Aorta (tissue), 5 donors: Measurements from ENCODE around the gene DHX58. TPM values are rescaled to one million over a fixed set of nuclear protein-coding genes. Genes with fewer than 3 reads are reported as not detected.
A peak's percentile ranks its signal among the peaks of the same experiment; 100 is the strongest.

Source experiments
- ATAC-seq: fragments of 200-7000 bp; cut with Tn5 transposase; one replicate; pipeline ENCODE4 v1.9.1; 2022; ENCODE audit warnings: moderate library complexity; ENCODE audit not compliant: low FRiP score
- DNase-seq, 2 donors: peaks; one replicate each; pipeline ENCODE4 v3.0.0-alpha.2; 2020
- H3K27ac ChIP-seq, 2 donors: one replicate each; pipeline ENCODE4 v1.5.1; 2013; ENCODE audit warnings: low read length in 2 of 2, mild to moderate bottlenecking in 2 of 2, moderate library complexity in 2 of 2, control low read depth in 1 of 2, inconsistent platforms in 1 of 2, low read depth in 1 of 2
- H3K27me3 ChIP-seq, 2 donors: one replicate each; pipeline ENCODE4 v1.6.1; 2013; ENCODE audit warnings: control low read depth in 1 of 2, low read length in 1 of 2, mild to moderate bottlenecking in 1 of 2, moderate library complexity in 1 of 2; ENCODE audit not compliant: insufficient read depth in 2 of 2, control insufficient read depth in 1 of 2
- H3K36me3 ChIP-seq, 2 donors: one replicate each; pipeline ENCODE4 v1.6.1; 2013; ENCODE audit warnings: control low read depth in 1 of 2, low read length in 1 of 2, mild to moderate bottlenecking in 1 of 2; ENCODE audit not compliant: insufficient read depth in 2 of 2, control insufficient read depth in 1 of 2
- H3K4me1 ChIP-seq, 2 donors: one replicate each; pipeline ENCODE4 v1.6.1; 2013; ENCODE audit warnings: low read length in 2 of 2, control low read depth in 1 of 2, mild to moderate bottlenecking in 1 of 2, moderate library complexity in 1 of 2; ENCODE audit not compliant: insufficient read depth in 2 of 2, control insufficient read depth in 1 of 2
- H3K4me3 ChIP-seq, 2 donors: one replicate each; pipeline ENCODE4 v1.5.1; 2013; ENCODE audit warnings: low read length in 2 of 2, control low read depth in 1 of 2, mild to moderate bottlenecking in 1 of 2
- H3K9me3 ChIP-seq: one replicate; pipeline ENCODE4 v1.6.1; 2013; ENCODE audit warnings: mild to moderate bottlenecking, low read length; ENCODE audit not compliant: control insufficient read depth
- WGBS, 2 donors: extraction: QIAGEN DNeasy Blood & Tissue Kit; methylation state at CpG; one replicate each; pipeline ENCODE4 v1.1.7; 2013; 5-methylcytosine and 5-hydroxymethylcytosine counted together
- intact Hi-C, 2 donors: fragments of 100-400 bp; cut with DNase I; formaldehyde crosslinking; loops; one replicate each; pipeline versions ENCODE4 v1.14.2 to v1.15.0; 2022
- polyA plus RNA-seq, 2 donors: library from polyadenylated mRNA; stranded (reverse); fragments of 200-250 nt; gene quantifications; one replicate each; pipeline ENCODE4 v1.2.3, GENCODE V29; 2013
- total RNA-seq, 2 donors: library from RNA; stranded (reverse); fragmentation: NEBNext Ultra II Directional; extraction: Animal tissue kit (Norgen Biotek cat#: 25700); gene quantifications; one replicate each; pipeline ENCODE4 v1.2.1, GENCODE V29; 2021
- donor health status: healthy with polysubstance abuse.
- donor health status: Bipolar disorder and iron deficiency.
- donor health status: DM: no; HTN: no; CAD: no.
- donor health status: DM: no; HTN: no; CAD: no.
- donor health status: DM: yes; HTN: yes; CAD: no.

DHX58 gene
- total and polyA plus RNA-seq, 4 donors = 3.6 to 45.5 (median 18.0) TPM

- Histone ChIP-seq H3K36me3 (no peaks in the 10 kb centered on the region), H3K4me1 (no peaks in the 10 kb centered on the region), H3K9me3 (no peaks in the 10 kb centered on the region), H3K27me3 (no peaks in the 10 kb centered on the region), H3K27ac (no peak overlapping the region), H3K4me3 (no peak overlapping the region)
- WGBS, 2 donors = 68 to 70% methylated on average over 7 of the region's 7 CpGs
- ATAC-seq (no peak), DNase-seq (no peak)
- intact Hi-C loops = no loop called here
These were observed 25.3 kb downstream of the DHX58 start for GRCh38 chr17:42087042-42087701.

GRCh38 chr17:42081516-42082129 lies 30.9 kb downstream of the DHX58 start:
- no peaks in the 10 kb centered on the region for H3K36me3 ChIP-seq
- WGBS, 2 donors = 87 to 92% methylated on average over 9 of the region's 9 CpGs
- DNase-seq = no peak
- H3K27me3 ChIP-seq = no peaks in the 10 kb centered on the region
- H3K27ac ChIP-seq = no peak overlapping the region
- intact Hi-C loops = no loop called here
- no peak for ATAC-seq
- H3K4me1 ChIP-seq = no peaks in the 10 kb centered on the region
- H3K4me3 ChIP-seq = no peak overlapping the region
- no peaks in the 10 kb centered on the region for H3K9me3 ChIP-seq

GRCh38 chr17:42079541-42079940 lies 33.0 kb downstream of the DHX58 start:
- Histone ChIP-seq H3K4me3 (no peak overlapping the region), H3K36me3 (no peaks in the 10 kb centered on the region), H3K27ac (no peak overlapping the region), H3K9me3 (no peaks in the 10 kb centered on the region), H3K4me1 (no peaks in the 10 kb centered on the region), H3K27me3 (no peaks in the 10 kb centered on the region)
- ATAC-seq (no peak), DNase-seq (no peak)
- intact Hi-C loops = no loop called here
- 67 to 80% methylated on average over 2 of the region's 2 CpGs for WGBS, 2 donors

- no peak overlapping the region for H3K27ac ChIP-seq
- no peaks in the 10 kb centered on the region for H3K9me3 ChIP-seq
- H3K4me3 ChIP-seq = no peak overlapping the region
- no peaks in the 10 kb centered on the region for H3K4me1 ChIP-seq
- intact Hi-C loops = no loop called here
- DNase-seq (no peak), ATAC-seq (no peak)
- no peaks in the 10 kb centered on the region for H3K36me3 ChIP-seq
- 60% methylated on average over 8 of the region's 8 CpGs for WGBS, 2 donors
- H3K27me3 ChIP-seq = no peaks in the 10 kb centered on the region
These were observed 34.0 kb downstream of the DHX58 start for GRCh38 chr17:42078396-42079043.

- WGBS, 2 donors = 81 to 91% methylated on average over 5 of the region's 5 CpGs
- no peak overlapping the region for H3K4me3 ChIP-seq
- intact Hi-C loops = no loop called here
- H3K9me3 ChIP-seq = no peaks in the 10 kb centered on the region
- no peaks in the 10 kb centered on the region for H3K36me3 ChIP-seq
- H3K27ac ChIP-seq = no peak overlapping the region
- ATAC-seq (no peak), DNase-seq (no peak)
- H3K4me1 ChIP-seq = no peaks in the 10 kb centered on the region
- no peaks in the 10 kb centered on the region for H3K27me3 ChIP-seq
These were observed 34.8 kb downstream of the DHX58 start for GRCh38 chr17:42077755-42078154.

- DNase-seq = no peak
- Histone ChIP-seq H3K4me3 (no peak overlapping the region), H3K27ac (no peak overlapping the region), H3K9me3 (no peaks in the 10 kb centered on the region), H3K27me3 (no peaks in the 10 kb centered on the region), H3K36me3 (no peaks in the 10 kb centered on the region), H3K4me1 (no peaks in the 10 kb centered on the region)
- no peak for ATAC-seq
- 82 to 88% methylated on average over 4 of the region's 4 CpGs for WGBS, 2 donors
- intact Hi-C loops = no loop called here
These were observed 35.5 kb downstream of the DHX58 start for GRCh38 chr17:42076797-42077559.

- ATAC-seq (no peak), DNase-seq (no peak)
- Histone ChIP-seq H3K9me3 (no peaks in the 10 kb centered on the region), H3K4me1 (no peaks in the 10 kb centered on the region), H3K36me3 (no peaks in the 10 kb centered on the region), H3K27ac (no peak overlapping the region), H3K4me3 (no peak overlapping the region), H3K27me3 (no peaks in the 10 kb centered on the region)
- WGBS, 2 donors = 76 to 79% methylated on average over 6 of the region's 6 CpGs
- intact Hi-C loops = no loop called here
These were observed 36.7 kb downstream of the DHX58 start for GRCh38 chr17:42075789-42076188.

GRCh38 chr17:42072323-42073187 lies 40.0 kb downstream of the DHX58 start:
- no peaks in the 10 kb centered on the region for H3K4me1 ChIP-seq
- WGBS, 2 donors = 10% methylated on average over 54 to 67 of the region's 67 CpGs
- no peaks in the 10 kb centered on the region for H3K27me3 ChIP-seq
- H3K4me3 ChIP-seq = no peak overlapping the region
- H3K9me3 ChIP-seq = no peaks in the 10 kb centered on the region
- peak; percentile 30 for ATAC-seq
- intact Hi-C loops = no loop called here
- H3K36me3 ChIP-seq = no peaks in the 10 kb centered on the region
- H3K27ac ChIP-seq = no peak overlapping the region
- no peak for DNase-seq
